Endothelial cell of umbilical vein (primary cell): ENCODE data around the gene CTDSP1. TPM values are rescaled to one million over a fixed set of nuclear protein-coding genes. Genes with fewer than 3 reads are reported as not detected.

Experiments used
- BruUV-seq: library from RNA; stranded (reverse); fragments of 400-500 nt; replicated peaks from 2 replicates; lab custom pipeline; 2021; lab: Mats Ljungman, UMichigan
- CTCF ChIA-PET: fragments of 300-600, 350-600 bp; sonication (Branson Sonifier 250); formaldehyde crosslinking; loops from one replicate; lab custom pipeline; 2021; ENCODE audit warnings: antibody characterized with exemption, inconsistent platforms; lab: Charles Lee
- POLR2A ChIA-PET: fragments of 300-600, 350-600 bp; sonication (Branson Sonifier 250); formaldehyde crosslinking; loops from one replicate; lab custom pipeline; 2021; ENCODE audit warnings: antibody characterized with exemption, inconsistent platforms; lab: Charles Lee
- DNase-seq: peaks from one replicate; pipeline ENCODE4 v3.0.0-alpha.2; 2011; ENCODE audit warnings: low read depth, low spot score
- FAIRE-seq: peaks from 2 replicates; lab custom pipeline; 2011; peaks lifted over from hg19 to GRCh38; lab: Jason Lieb, UNC
- H2AFZ ChIP-seq: 2 replicates; pipeline ENCODE4 v1.6.0; 2012; ENCODE audit warnings: low read depth, low read length, control low read depth, inconsistent platforms
- H3K27ac ChIP-seq: 2 replicates; pipeline ENCODE4 v1.5.1; 2011; ENCODE audit warnings: low read depth, mild to moderate bottlenecking, control low read depth, low read length, moderate library complexity; ENCODE audit not compliant: insufficient read depth
- H3K27me3 ChIP-seq, 2 experiments: 2 replicates each; pipeline versions ENCODE4 v1.6.0 to v1.6.1; 2011; ENCODE audit warnings: low read length in 2 of 2, mixed read lengths in 1 of 2; ENCODE audit not compliant: control insufficient read depth in 2 of 2, insufficient read depth in 2 of 2
- H3K36me3 ChIP-seq, 2 experiments: 2 replicates in 1 of 2; 3 replicates in 1 of 2; pipeline ENCODE4 v1.5.1; 2011; ENCODE audit warnings: low read length in 2 of 2, mild to moderate bottlenecking in 1 of 2, moderate library complexity in 1 of 2; ENCODE audit not compliant: control insufficient read depth in 2 of 2, insufficient read depth in 2 of 2; ENCODE audit errors: extremely low read depth in 1 of 2
- H3K4me1 ChIP-seq: 3 replicates; pipeline ENCODE4 v1.5.1; 2011; ENCODE audit warnings: mild to moderate bottlenecking, low read length; ENCODE audit not compliant: control insufficient read depth, insufficient read depth; ENCODE audit errors: extremely low read depth
- H3K4me2 ChIP-seq: 2 replicates; pipeline ENCODE4 v1.6.1; 2011; ENCODE audit warnings: low read length, control low read depth, mixed read lengths; ENCODE audit not compliant: insufficient read depth
- H3K4me3 ChIP-seq, 3 experiments: fragments of 200-600 bp in 1 of 3; sonication (generic), shearing (Covaris generic) in 1 of 3; replicated peaks in 1 of 3; 2 replicates each; pipeline ENCODE4 v1.5.1; 2011 to 2016; ENCODE audit warnings: control low read depth in 3 of 3, low read length in 3 of 3, mild to moderate bottlenecking in 2 of 3, inconsistent platforms in 1 of 3, low read depth in 1 of 3, moderate library complexity in 1 of 3; ENCODE audit not compliant: insufficient read depth in 1 of 3
- H3K79me2 ChIP-seq: 2 replicates; pipeline ENCODE4 v1.6.0; 2012; ENCODE audit warnings: low read length, inconsistent platforms; ENCODE audit not compliant: control insufficient read depth, insufficient read depth
- H3K9ac ChIP-seq: replicated peaks from 2 replicates; pipeline ENCODE3; 2011; ENCODE audit warnings: low read length, control low read depth; ENCODE audit not compliant: insufficient read depth; ENCODE audit errors: extremely low read depth
- H3K9me1 ChIP-seq: replicated peaks from 3 replicates; pipeline ENCODE4 v1.6.0; 2011; ENCODE audit warnings: mild to moderate bottlenecking, low read length; ENCODE audit not compliant: control insufficient read depth, insufficient read depth; ENCODE audit errors: extremely low read depth
- H3K9me3 ChIP-seq: replicated peaks from 2 replicates; pipeline ENCODE4 v1.5.1; 2012; ENCODE audit warnings: low read length, inconsistent platforms; ENCODE audit not compliant: control insufficient read depth, insufficient read depth
- H4K20me1 ChIP-seq: replicated peaks from 2 replicates; pipeline ENCODE3; 2011; ENCODE audit warnings: mild to moderate bottlenecking, low read length; ENCODE audit not compliant: control insufficient read depth, insufficient read depth; ENCODE audit errors: extremely low read depth
- CTCF ChIP-seq, 2 donors: IDR thresholded peaks; 1 replicate in 1 of 2; 2 replicates in 1 of 2; pipeline ENCODE4 v1.5.1; 2011; ENCODE audit warnings: low read length in 2 of 2, mild to moderate bottlenecking in 2 of 2, moderate library complexity in 2 of 2, control low read depth in 1 of 2, inconsistent platforms in 1 of 2, low read depth in 1 of 2; ENCODE audit not compliant: insufficient read depth in 1 of 2; ENCODE audit errors: extremely low read depth in 1 of 2
- EZH2 ChIP-seq: IDR thresholded peaks from 2 replicates; pipeline ENCODE4 v1.6.1; 2012; ENCODE audit warnings: borderline replicate concordance, low read depth, mild to moderate bottlenecking, moderate library complexity, low read length, inconsistent platforms; ENCODE audit not compliant: severe bottlenecking
- FOS ChIP-seq: IDR thresholded peaks from 2 replicates; pipeline ENCODE4 v1.6.1; 2011; ENCODE audit warnings: mild to moderate bottlenecking, low read length, moderate library complexity, borderline replicate concordance; ENCODE audit not compliant: insufficient read depth
- GATA2 ChIP-seq: IDR thresholded peaks from 2 replicates; pipeline ENCODE4 v1.7.0; 2011; ENCODE audit warnings: low read depth, mild to moderate bottlenecking, moderate library complexity, mixed read lengths, low read length; ENCODE audit not compliant: insufficient read length, insufficient read depth
- JUN ChIP-seq: IDR thresholded peaks from 2 replicates; pipeline ENCODE4 v1.6.1; 2011; ENCODE audit warnings: borderline replicate concordance, low read depth; ENCODE audit not compliant: insufficient read length, insufficient read depth
- MYC ChIP-seq: IDR thresholded peaks from one replicate; pipeline ENCODE4 v1.6.1; 2011; ENCODE audit warnings: mild to moderate bottlenecking, low read depth, low read length
- POLR2A ChIP-seq: IDR thresholded peaks from 2 replicates; pipeline ENCODE4 v1.6.1; 2012; ENCODE audit warnings: low read depth, mild to moderate bottlenecking, control low read depth, low read length
- POLR2AphosphoS5 ChIP-seq: IDR thresholded peaks from 2 replicates; pipeline ENCODE4 v1.6.1; 2012; ENCODE audit warnings: low read depth, mild to moderate bottlenecking, control low read depth, low read length, moderate library complexity; ENCODE audit not compliant: insufficient read depth
- dilution Hi-C: fragments of 300-500 bp; cut with MboI; formaldehyde crosslinking; loops from one replicate; pipeline ENCODE4 v1.15.0; 2019; ENCODE audit warnings: low sequenced_read_pairs; ENCODE audit not compliant: extremely low pct_ligation_motif_present
- intact Hi-C: fragments of 100-400 bp; cut with micrococcal nuclease; formaldehyde crosslinking; loops from one replicate; pipeline ENCODE4 v1.10.0; 2022
- polyA plus RNA-seq, 4 experiments: library from polyadenylated mRNA; depleted of rRNA in 3 of 4; stranded (reverse) in 3 of 4; unstranded in 1 of 4; fragments of >200 nt; gene quantifications; 2 replicates each; pipeline versions ENCODE4 v1.2.1 to v1.2.3, GENCODE V29; 2011 to 2012; ENCODE audit warnings: missing spikeins in 1 of 4
- total RNA-seq: library from RNA; stranded (reverse); gene quantifications from 2 replicates; pipeline ENCODE4 v1.2.3, GENCODE V29; 2021
- TF ChIP-seq, protein P1 (sequence below): IDR thresholded peaks from 2 replicates; pipeline ENCODE4 v1.6.1; 2011; ENCODE audit not compliant: insufficient read depth, insufficient read length

The CTDSP1 gene
- total and polyA plus RNA-seq, 2 donors (not counting 3 experiments of a cell fraction or from before 2014, with no cell fraction given): 86.1 to 112 TPM

- no peaks in the 10 kb centered on the region for H3K9me1 ChIP-seq
- no peaks in the 10 kb centered on the region for H3K9me3 ChIP-seq
- CTCF ChIA-PET: interaction anchor here (1.9 kb wide), 1 partner anchor 19 kb away, joined by 5 read pairs; the partner anchor contains the start of gene CATIP
- intact Hi-C loops: no loop called here
- H3K4me3 ChIP-seq: no peak overlapping the region
- H3K9ac ChIP-seq: no peak overlapping the region
- FAIRE-seq (peak; percentile 67), DNase-seq (peak; percentile 55)
- no peaks in the 10 kb centered on the region for H4K20me1 ChIP-seq
- no peaks in the 10 kb centered on the region for H3K4me1 ChIP-seq
- H3K79me2 ChIP-seq: no peaks in the 10 kb centered on the region
- BruUV-seq: no TSS peak
- no peak overlapping the region for H3K4me2 ChIP-seq
- no peak overlapping the region for H2AFZ ChIP-seq
- TF ChIP-seq CTCF (IDR thresholded peaks at IDR 0.05; ENCODE audit: extremely low read depth in 1 of 2, insufficient read depth in 1 of 2, low read depth in 1 of 2, low read length in 2 of 2) (no peak), JUN (no peak), GATA2 (no peak), MYC (no peak), POLR2A (no peak), EZH2 (no peak), FOS (no peak), POLR2AphosphoS5 (no peak)
- TF ChIP-seq, protein P1, sequence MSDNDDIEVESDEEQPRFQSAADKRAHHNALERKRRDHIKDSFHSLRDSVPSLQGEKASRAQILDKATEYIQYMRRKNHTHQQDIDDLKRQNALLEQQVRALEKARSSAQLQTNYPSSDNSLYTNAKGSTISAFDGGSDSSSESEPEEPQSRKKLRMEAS: no peak
- POLR2A ChIA-PET: no interaction called here
- no peak overlapping the region for H3K27ac ChIP-seq
- no peaks in the 10 kb centered on the region for H3K36me3 ChIP-seq
- dilution Hi-C loops: no loop called here
- peaks cover 0 to 2% of the 10 kb centered on the region in 2 experiments for H3K27me3 ChIP-seq
These were observed 24.5 kb upstream of the CTDSP1 start for GRCh38 chr2:218375212-218375611.
